Left ventricle myocardium superior (tissue), 1 donor: ENCODE measurements around the gene LCP1. TPM values are rescaled to one million over a fixed set of nuclear protein-coding genes. Genes with fewer than 3 reads are reported as not detected.
A peak's percentile ranks its signal among the peaks of the same experiment; 100 is the strongest.

Experiments
- ATAC-seq: fragments of 200-7000 bp; cut with Tn5 transposase; one replicate; pipeline ENCODE4 v1.9.1; 2020; ENCODE audit warnings: mild to moderate bottlenecking, moderate library complexity
- DNase-seq: peaks from one replicate; pipeline ENCODE4 v3.0.0-alpha.2; 2020
- intact Hi-C: fragments of 100-400 bp; cut with micrococcal nuclease; formaldehyde crosslinking; loops from one replicate; pipeline ENCODE4 v1.11.0; 2022
- total RNA-seq: library from RNA; stranded (reverse); fragmentation: NEBNext Ultra II Directional; extraction: Animal tissue kit (Norgen Biotek cat#: 25700); gene quantifications from one replicate; pipeline ENCODE4 v1.2.1, GENCODE V29; 2021
- donor health status: DM: no; HTN: yes; CAD: no; lungs with severe emphysema.

The LCP1 gene
- total RNA-seq, 1 donor from 2014 or later: 22.9 TPM

- DNase-seq: no peak
- no peak for ATAC-seq
- intact Hi-C loops: no loop called here
Observed at GRCh38 chr13:46136688-46137087, 45.3 kb downstream of the LCP1 start.

GRCh38 chr13:46134961-46135522 lies 46.9 kb downstream of the LCP1 start:
- intact Hi-C loops: no loop called here
- no peak for ATAC-seq
- no peak for DNase-seq

- ATAC-seq (no peak), DNase-seq (no peak)
- intact Hi-C loops: no loop called here
Observed at GRCh38 chr13:46134494-46134893, 47.5 kb downstream of the LCP1 start.

GRCh38 chr13:46132109-46132508 lies 49.9 kb downstream of the LCP1 start:
- intact Hi-C loops: no loop called here
- DNase-seq: no peak
- ATAC-seq: no peak

GRCh38 chr13:46131705-46132104 lies 50.3 kb downstream of the LCP1 start:
- intact Hi-C loops: no loop called here
- DNase-seq: no peak
- ATAC-seq: no peak

GRCh38 chr13:46129955-46130618 lies 51.9 kb downstream of the LCP1 start:
- intact Hi-C loops: loop anchor here (10.0 kb wide), 1 partner anchor 505 kb away; no protein-coding TSS in a partner anchor
- no peak for ATAC-seq
- no peak for DNase-seq

GRCh38 chr13:46129124-46129523 lies 52.9 kb downstream of the LCP1 start:
- intact Hi-C loops: loop anchor here (10.0 kb wide), 1 partner anchor 504 kb away; no protein-coding TSS in a partner anchor
- DNase-seq: no peak
- ATAC-seq: no peak

GRCh38 chr13:46127358-46128023 lies 54.5 kb downstream of the LCP1 start:
- intact Hi-C loops: loop anchor here (10.0 kb wide), 1 partner anchor 503 kb away; no protein-coding TSS in a partner anchor
- no peak for ATAC-seq
- DNase-seq: no peak

- intact Hi-C loops: loop anchor here (10.0 kb wide), 1 partner anchor 502 kb away; no protein-coding TSS in a partner anchor
- ATAC-seq: peak; percentile 91
- peak; percentile 81 for DNase-seq
Observed at GRCh38 chr13:46126552-46127357, 55.2 kb downstream of the LCP1 start.

- no peak for ATAC-seq
- DNase-seq: no peak
- intact Hi-C loops: loop anchor here (10.0 kb wide), 1 partner anchor 501 kb away; no protein-coding TSS in a partner anchor
Observed at GRCh38 chr13:46126056-46126455, 55.9 kb downstream of the LCP1 start.

- DNase-seq (no peak), ATAC-seq (no peak)
- intact Hi-C loops: loop anchor here (10.0 kb wide), 1 partner anchor 500 kb away; no protein-coding TSS in a partner anchor
Observed at GRCh38 chr13:46124967-46125933, 56.7 kb downstream of the LCP1 start.

- ATAC-seq (no peak), DNase-seq (peak; percentile 27)
- intact Hi-C loops: loop anchor here (10.0 kb wide), 1 partner anchor 500 kb away; no protein-coding TSS in a partner anchor
Observed at GRCh38 chr13:46124531-46124966, 57.4 kb downstream of the LCP1 start.

GRCh38 chr13:46122304-46122703 lies 59.7 kb downstream of the LCP1 start:
- intact Hi-C loops: loop anchor here (10.0 kb wide), 1 partner anchor 498 kb away; no protein-coding TSS in a partner anchor
- DNase-seq (no peak), ATAC-seq (no peak)

GRCh38 chr13:46121597-46122163 lies 60.3 kb downstream of the LCP1 start:
- no peak for ATAC-seq
- intact Hi-C loops: loop anchor here (10.0 kb wide), 1 partner anchor 497 kb away; no protein-coding TSS in a partner anchor
- DNase-seq: no peak

- intact Hi-C loops: loop anchor here (10.0 kb wide), 1 partner anchor 496 kb away; no protein-coding TSS in a partner anchor
- ATAC-seq (peak; percentile 76), DNase-seq (no peak)
Observed at GRCh38 chr13:46121033-46121432, 60.9 kb downstream of the LCP1 start.

GRCh38 chr13:46119883-46120614 lies 61.9 kb downstream of the LCP1 start:
- intact Hi-C loops: loop anchor here (10.0 kb wide), 1 partner anchor 495 kb away; no protein-coding TSS in a partner anchor
- ATAC-seq (peak; percentile 86), DNase-seq (peak; percentile 28)
